Caco-2 (cell line): ENCODE data around the gene PCNX1. TPM values are rescaled to one million over a fixed set of nuclear protein-coding genes. Genes with fewer than 3 reads are reported as not detected.
A peak's percentile ranks its signal among the peaks of the same experiment; 100 is the strongest.
"Not testable (repeated sequence)": the region's sequence is repeated elsewhere in the genome, so short reads cannot be mapped to it uniquely, and the experiment has no call there.

Experiments
- BruUV-seq: library from RNA; stranded (reverse); fragments of 400-500 nt; replicated peaks from 2 replicates; lab custom pipeline; 2021; lab: Mats Ljungman, UMichigan
- CTCF ChIA-PET: fragments of 300-600 bp; sonication (Branson Sonifier 250); formaldehyde crosslinking; loops from one replicate; lab custom pipeline; 2022; ENCODE audit warnings: antibody characterized with exemption; lab: Charles Lee
- POLR2A ChIA-PET: fragments of 300-600 bp; sonication (Branson Sonifier 250); formaldehyde crosslinking; loops from one replicate; lab custom pipeline; 2022; ENCODE audit warnings: antibody characterized with exemption; lab: Charles Lee
- DNase-seq, 2 experiments: peaks; one replicate each; pipeline versions ENCODE4 v3.0.0 to v3.0.0-alpha.2; 2020 to 2022
- H3K27me3 ChIP-seq: replicated peaks from 2 replicates; pipeline ENCODE4 v1.6.0; 2011; ENCODE audit warnings: low read length; ENCODE audit not compliant: control insufficient read depth, insufficient read depth
- H3K36me3 ChIP-seq: 2 replicates; pipeline ENCODE4 v1.5.1; 2011; ENCODE audit warnings: low read length; ENCODE audit not compliant: control insufficient read depth, insufficient read depth
- H3K4me1 ChIP-seq: fragments of 250-450 bp; sonication (Bioruptor Pico); 2 replicates; pipeline ENCODE4 v1.5.1; 2020; ENCODE audit warnings: mild to moderate bottlenecking
- H3K4me3 ChIP-seq: 2 replicates; pipeline ENCODE4 v1.5.1; 2011; ENCODE audit warnings: low read depth, mild to moderate bottlenecking, control low read depth, low read length
- H3K9me3 ChIP-seq: fragments of 250-450 bp; sonication (Bioruptor Pico); 2 replicates; pipeline ENCODE4 v1.5.1; 2020; ENCODE audit warnings: mild to moderate bottlenecking, moderate library complexity
- H3K27ac Mint-ChIP-seq: one replicate; pipeline ENCODE4 v1.8.0; 2022; ENCODE audit warnings: mixed read lengths; ENCODE audit not compliant: unreplicated experiment
- H3K27me3 Mint-ChIP-seq: one replicate; pipeline ENCODE4 v1.8.0; 2022; ENCODE audit warnings: mixed read lengths; ENCODE audit not compliant: insufficient read depth, unreplicated experiment
- H3K36me3 Mint-ChIP-seq: one replicate; pipeline ENCODE4 v1.8.0; 2022; ENCODE audit warnings: mild to moderate bottlenecking, mixed read lengths; ENCODE audit not compliant: insufficient read depth, unreplicated experiment
- H3K4me1 Mint-ChIP-seq: one replicate; pipeline ENCODE4 v1.8.0; 2022; ENCODE audit warnings: low read depth, mixed read lengths; ENCODE audit not compliant: unreplicated experiment
- H3K4me3 Mint-ChIP-seq: one replicate; pipeline ENCODE4 v1.8.0; 2022; ENCODE audit warnings: mild to moderate bottlenecking, moderate library complexity, mixed read lengths; ENCODE audit not compliant: unreplicated experiment
- H3K9me3 Mint-ChIP-seq: one replicate; pipeline ENCODE4 v1.8.0; 2022; ENCODE audit warnings: mixed read lengths; ENCODE audit not compliant: unreplicated experiment
- CTCF ChIP-seq, 2 experiments: fragments of 200-600 bp in 1 of 2; IDR thresholded peaks; 1 replicate in 1 of 2; 2 replicates in 1 of 2; pipeline versions ENCODE4 v1.5.1 to v1.8.0; 2011 to 2022; ENCODE audit warnings: antibody characterized with exemption in 1 of 2, control low read depth in 1 of 2, inconsistent platforms in 1 of 2, low read depth in 1 of 2, low read length in 1 of 2, mild to moderate bottlenecking in 1 of 2, moderate library complexity in 1 of 2; ENCODE audit not compliant: insufficient read depth in 1 of 2, severe bottlenecking in 1 of 2, unreplicated experiment in 1 of 2
- intact Hi-C: fragments of 100-400 bp; cut with micrococcal nuclease; formaldehyde crosslinking; loops from one replicate; pipeline ENCODE4 v1.10.0; 2022; ENCODE audit not compliant: unreplicated experiment
- total RNA-seq: library from RNA; stranded (reverse); gene quantifications from 2 replicates; pipeline ENCODE4 v1.2.3, GENCODE V29; 2022

Gene PCNX1
- total RNA-seq, 1 experiment from 2014 or later = 29.0 TPM

- TF ChIP-seq CTCF (IDR thresholded peaks at IDR 0.05; ENCODE audit: insufficient read depth in 1 of 2, low read depth in 1 of 2, low read length in 1 of 2, severe bottlenecking in 1 of 2, unreplicated experiment in 1 of 2) = no peak
- Histone ChIP-seq H3K36me3 (no peaks in the 10 kb centered on the region), H3K4me1 (peaks cover 39% of the 10 kb centered on the region), H3K9me3 (no peaks in the 10 kb centered on the region), H3K27me3 (no peaks in the 10 kb centered on the region), H3K4me3 (no peak overlapping the region)
- peak overlapping the region; percentile 88 for H3K27ac Mint-ChIP-seq
- H3K27me3 Mint-ChIP-seq = no peaks in the 10 kb centered on the region
- intact Hi-C loops = loop anchor here (2.0 kb wide), 1 partner anchor 55 kb away; no protein-coding TSS in a partner anchor
- ChIA-PET CTCF (interaction anchor here (1.0 to 1.4 kb wide), 2 partner anchors 11 to 12 kb away, joined by 3 to 4 read pairs; no protein-coding TSS in a partner anchor), POLR2A (no interaction called here)
- peak in 1 of 2 experiments; percentile 34 for DNase-seq
- peaks cover 23% of the 10 kb centered on the region for H3K4me1 Mint-ChIP-seq
- peaks cover 47% of the 10 kb centered on the region for H3K36me3 Mint-ChIP-seq
- peak overlapping the region; percentile 30 for H3K4me3 Mint-ChIP-seq
- BruUV-seq = no TSS peak
- H3K9me3 Mint-ChIP-seq = peaks cover 9% of the 10 kb centered on the region
Observed at GRCh38 chr14:71061458-71061857, 154.2 kb downstream of the PCNX1 start.

- H3K27ac Mint-ChIP-seq = no peak overlapping the region
- H3K9me3 ChIP-seq = no peaks in the 10 kb centered on the region
- no peak overlapping the region for H3K4me3 Mint-ChIP-seq
- no peaks in the 10 kb centered on the region for H3K36me3 ChIP-seq
- peaks cover 18% of the 10 kb centered on the region for H3K9me3 Mint-ChIP-seq
- H3K4me1 ChIP-seq = peaks cover 39% of the 10 kb centered on the region
- CTCF ChIA-PET = no interaction called here
- H3K36me3 Mint-ChIP-seq = peaks cover 55% of the 10 kb centered on the region
- no peak for DNase-seq
- no TSS peak for BruUV-seq
- no peak for TF ChIP-seq CTCF (IDR thresholded peaks at IDR 0.05; ENCODE audit: insufficient read depth in 1 of 2, low read depth in 1 of 2, low read length in 1 of 2, severe bottlenecking in 1 of 2, unreplicated experiment in 1 of 2)
- no peak overlapping the region for H3K4me3 ChIP-seq
- POLR2A ChIA-PET = no interaction called here
- H3K27me3 Mint-ChIP-seq = no peaks in the 10 kb centered on the region
- H3K27me3 ChIP-seq = no peaks in the 10 kb centered on the region
- H3K4me1 Mint-ChIP-seq = peaks cover 23% of the 10 kb centered on the region
- intact Hi-C loops = no loop called here
Observed at GRCh38 chr14:71062581-71063303, 155.5 kb downstream of the PCNX1 start.

- Mint-ChIP-seq H3K27me3 (no peaks in the 10 kb centered on the region), H3K27ac (no peak overlapping the region), H3K36me3 (peaks cover 52% of the 10 kb centered on the region), H3K9me3 (peaks cover 20% of the 10 kb centered on the region), H3K4me1 (peaks cover 23% of the 10 kb centered on the region), H3K4me3 (no peak overlapping the region)
- Histone ChIP-seq H3K4me1 (peaks cover 39% of the 10 kb centered on the region), H3K9me3 (no peaks in the 10 kb centered on the region), H3K4me3 (no peak overlapping the region), H3K36me3 (no peaks in the 10 kb centered on the region), H3K27me3 (no peaks in the 10 kb centered on the region)
- no TSS peak for BruUV-seq
- intact Hi-C loops = no loop called here
- POLR2A ChIA-PET = no interaction called here
- CTCF ChIA-PET = no interaction called here
- DNase-seq = no peak
- no peak for TF ChIP-seq CTCF (IDR thresholded peaks at IDR 0.05; ENCODE audit: insufficient read depth in 1 of 2, low read depth in 1 of 2, low read length in 1 of 2, severe bottlenecking in 1 of 2, unreplicated experiment in 1 of 2)
Observed at GRCh38 chr14:71063351-71063750, 156.1 kb downstream of the PCNX1 start.

GRCh38 chr14:71064747-71065146 lies 157.5 kb downstream of the PCNX1 start:
- H3K36me3 ChIP-seq, H3K4me3 Mint-ChIP-seq, BruUV-seq, POLR2A ChIA-PET, H3K9me3 ChIP-seq, H3K27ac Mint-ChIP-seq, CTCF ChIA-PET, intact Hi-C loops, H3K27me3 Mint-ChIP-seq, H3K4me3 ChIP-seq, H3K27me3 ChIP-seq, DNase-seq: not testable (repeated sequence)
- peaks cover 20% of the 10 kb centered on the region for H3K4me1 Mint-ChIP-seq
- H3K9me3 Mint-ChIP-seq = peaks cover 20% of the 10 kb centered on the region
- peaks cover 37% of the 10 kb centered on the region for H3K4me1 ChIP-seq
- peaks cover 48% of the 10 kb centered on the region for H3K36me3 Mint-ChIP-seq
